Testis (tissue), 3 donors: ENCODE measurements around the gene ADK. TPM values are rescaled to one million over a fixed set of nuclear protein-coding genes. Genes with fewer than 3 reads are reported as not detected.

ENCODE experiments used
- DNase-seq: peaks from one replicate; pipeline ENCODE4 v3.0.0-alpha.2; 2019
- H3K27ac ChIP-seq, 2 donors: fragments of 200-600 bp; sonication (generic); one replicate each; pipeline ENCODE4 v1.5.1; 2019
- H3K27me3 ChIP-seq: fragments of 200-600 bp; sonication (generic); one replicate; pipeline ENCODE4 v1.5.1; 2019
- H3K36me3 ChIP-seq: fragments of 200-600 bp; sonication (generic); one replicate; pipeline ENCODE4 v1.5.1; 2017; ENCODE audit warnings: low read depth; ENCODE audit errors: missing control alignments
- H3K4me1 ChIP-seq: fragments of 200-600 bp; sonication (generic); one replicate; pipeline ENCODE4 v1.5.1; 2019
- H3K4me3 ChIP-seq, 2 donors: fragments of 200-600 bp; sonication (generic); one replicate each; pipeline ENCODE4 v1.5.1; 2017 to 2019
- H3K9me3 ChIP-seq: fragments of 200-600 bp; sonication (generic); one replicate; pipeline ENCODE4 v1.5.1; 2017
- POLR2A ChIP-seq: fragments of 450-650 bp; IDR thresholded peaks from one replicate; pipeline ENCODE4 v1.6.1; 2017; ENCODE audit warnings: antibody characterized with exemption, mild to moderate bottlenecking, moderate library complexity
- WGBS, 2 donors: methylation state at CpG; one replicate each; pipeline ENCODE4 v1.1.5; 2018; 5-methylcytosine and 5-hydroxymethylcytosine counted together
- intact Hi-C: fragments of 100-400 bp; cut with DNase I; formaldehyde crosslinking; loops from one replicate; pipeline ENCODE4 v1.15.1; 2023; ENCODE audit warnings: low total_unique reads
- polyA plus RNA-seq: library from polyadenylated mRNA; stranded (reverse); fragments of 350-450 nt; fragmentation: Illumina TruSeq; extraction: RNeasy Lipid Tissue Mini Kit (QIAGEN cat#74804); gene quantifications from one replicate; pipeline ENCODE4 v1.2.3, GENCODE V29; 2014; ENCODE audit warnings: low read depth, low replicate concordance; ENCODE audit not compliant: insufficient read depth
- total RNA-seq, 2 donors: library from RNA; depleted of rRNA; stranded (reverse); fragments of >200 nt; gene quantifications; one replicate each; pipeline ENCODE4 v1.2.3, GENCODE V29; 2016
- TF ChIP-seq, protein P1 (sequence below), 3 experiments: fragments of 450-650 bp in 2 of 3; fragments of 200-600 bp in 1 of 3; sonication (generic) in 1 of 3; IDR thresholded peaks; one replicate each; pipeline ENCODE4 v1.5.1; 2016 to 2019; ENCODE audit warnings: antibody characterized with exemption in 3 of 3, mild to moderate bottlenecking in 2 of 3, moderate library complexity in 1 of 3

Gene ADK
- total and polyA plus RNA-seq, 3 donors from 2014 or later = 23.3 to 61.8 (median 55.3) TPM

DNA sequence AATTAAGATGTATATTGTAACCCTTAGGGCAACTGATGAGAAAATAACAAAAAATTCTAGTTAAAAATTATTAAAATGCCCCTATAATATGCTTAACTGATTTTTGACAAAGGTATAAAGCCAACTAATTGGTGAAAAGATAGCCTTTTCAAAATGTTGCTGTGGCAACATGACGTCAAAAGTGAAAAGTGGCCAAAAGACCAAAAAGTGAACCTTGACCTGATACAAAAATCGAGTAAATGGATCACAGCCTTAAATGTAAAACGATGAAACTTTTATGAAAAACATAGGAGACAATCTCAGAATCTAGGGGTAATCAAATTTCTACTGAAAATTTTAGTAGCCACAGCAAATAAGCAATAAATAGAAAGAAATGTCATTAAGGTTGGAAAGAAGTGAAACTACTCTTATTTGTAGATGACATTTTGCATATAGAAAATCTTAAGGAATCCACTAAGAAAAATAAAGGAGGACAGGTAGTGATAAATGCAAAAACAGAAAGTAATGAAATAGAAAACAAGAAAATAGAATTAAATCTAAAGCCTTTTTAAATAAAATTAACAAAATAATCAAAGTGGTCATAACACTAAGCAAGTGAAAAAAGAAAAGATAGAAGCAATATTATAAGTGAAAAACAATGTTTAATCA, 285.6 kb downstream of the ADK start:
- TF ChIP-seq, protein P1, sequence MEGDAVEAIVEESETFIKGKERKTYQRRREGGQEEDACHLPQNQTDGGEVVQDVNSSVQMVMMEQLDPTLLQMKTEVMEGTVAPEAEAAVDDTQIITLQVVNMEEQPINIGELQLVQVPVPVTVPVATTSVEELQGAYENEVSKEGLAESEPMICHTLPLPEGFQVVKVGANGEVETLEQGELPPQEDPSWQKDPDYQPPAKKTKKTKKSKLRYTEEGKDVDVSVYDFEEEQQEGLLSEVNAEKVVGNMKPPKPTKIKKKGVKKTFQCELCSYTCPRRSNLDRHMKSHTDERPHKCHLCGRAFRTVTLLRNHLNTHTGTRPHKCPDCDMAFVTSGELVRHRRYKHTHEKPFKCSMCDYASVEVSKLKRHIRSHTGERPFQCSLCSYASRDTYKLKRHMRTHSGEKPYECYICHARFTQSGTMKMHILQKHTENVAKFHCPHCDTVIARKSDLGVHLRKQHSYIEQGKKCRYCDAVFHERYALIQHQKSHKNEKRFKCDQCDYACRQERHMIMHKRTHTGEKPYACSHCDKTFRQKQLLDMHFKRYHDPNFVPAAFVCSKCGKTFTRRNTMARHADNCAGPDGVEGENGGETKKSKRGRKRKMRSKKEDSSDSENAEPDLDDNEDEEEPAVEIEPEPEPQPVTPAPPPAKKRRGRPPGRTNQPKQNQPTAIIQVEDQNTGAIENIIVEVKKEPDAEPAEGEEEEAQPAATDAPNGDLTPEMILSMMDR (IDR thresholded peaks at IDR 0.05) = no peak
- TF ChIP-seq POLR2A = no peak
- no peak overlapping the region for H3K27ac ChIP-seq
- no peaks in the 10 kb centered on the region for H3K27me3 ChIP-seq
- no peak overlapping the region for H3K4me3 ChIP-seq
- H3K36me3 ChIP-seq = no peaks in the 10 kb centered on the region
- no peak for DNase-seq
- 85 to 94% methylated on average over 3 of the region's 3 CpGs for WGBS, 2 donors
- H3K4me1 ChIP-seq = no peaks in the 10 kb centered on the region
- H3K9me3 ChIP-seq = no peaks in the 10 kb centered on the region
- intact Hi-C loops = no loop called here

DNA sequence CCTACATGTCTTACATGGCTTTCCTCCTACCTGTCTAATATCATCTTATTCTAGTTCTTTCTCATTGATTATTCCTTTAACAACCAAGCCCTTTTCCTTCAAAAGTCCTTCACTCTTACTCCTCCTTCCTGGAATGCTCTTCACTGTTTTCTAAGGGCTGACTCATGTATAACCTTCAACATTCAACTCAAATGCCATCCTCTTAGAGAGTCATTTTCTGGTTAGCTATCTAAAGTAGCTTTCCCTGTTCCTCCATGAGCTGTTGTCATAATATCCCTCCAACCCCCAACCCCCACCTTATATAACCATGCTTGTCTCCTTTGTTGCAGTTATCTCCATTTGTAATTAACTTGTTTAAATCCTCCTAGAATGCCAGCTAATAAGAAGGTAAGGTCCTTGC, 286.8 kb downstream of the ADK start:
- H3K27me3 ChIP-seq = no peaks in the 10 kb centered on the region
- H3K9me3 ChIP-seq = no peaks in the 10 kb centered on the region
- intact Hi-C loops = no loop called here
- no peaks in the 10 kb centered on the region for H3K4me1 ChIP-seq
- TF ChIP-seq, protein P1 (IDR thresholded peaks at IDR 0.05) = no peak
- no peak for TF ChIP-seq POLR2A
- no peak for DNase-seq
- H3K27ac ChIP-seq = no peak overlapping the region
- no peak overlapping the region for H3K4me3 ChIP-seq
- no peaks in the 10 kb centered on the region for H3K36me3 ChIP-seq

DNA sequence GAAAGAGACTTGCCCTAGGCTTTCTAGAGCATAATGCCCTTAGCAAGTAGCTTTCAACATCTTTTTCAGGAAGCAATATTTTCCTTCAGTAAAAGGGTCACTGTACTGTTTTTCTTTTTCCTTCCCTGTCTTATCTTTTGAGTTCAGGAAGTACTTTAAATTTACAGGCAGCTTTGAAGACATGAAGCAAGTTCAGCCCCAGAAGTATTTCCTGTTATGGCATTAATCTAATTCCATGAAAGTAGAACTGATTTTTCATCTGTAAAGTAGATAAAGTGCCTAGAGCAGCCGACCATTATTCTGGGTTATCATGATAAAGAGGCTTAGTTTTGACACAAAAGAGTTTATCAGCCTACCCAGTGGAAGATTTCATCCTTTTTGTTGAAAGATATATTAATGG, 288.2 kb downstream of the ADK start:
- no peak for DNase-seq
- TF ChIP-seq, protein P1 (IDR thresholded peaks at IDR 0.05) = no peak
- TF ChIP-seq POLR2A = no peak
- WGBS, 2 donors = 41 to 52% methylated on average over 1 of the region's 1 CpG
- H3K27ac ChIP-seq = no peak overlapping the region
- no peak overlapping the region for H3K4me3 ChIP-seq
- H3K36me3 ChIP-seq = no peaks in the 10 kb centered on the region
- intact Hi-C loops = no loop called here
- H3K27me3 ChIP-seq = no peaks in the 10 kb centered on the region
- H3K9me3 ChIP-seq = no peaks in the 10 kb centered on the region
- no peaks in the 10 kb centered on the region for H3K4me1 ChIP-seq

DNA sequence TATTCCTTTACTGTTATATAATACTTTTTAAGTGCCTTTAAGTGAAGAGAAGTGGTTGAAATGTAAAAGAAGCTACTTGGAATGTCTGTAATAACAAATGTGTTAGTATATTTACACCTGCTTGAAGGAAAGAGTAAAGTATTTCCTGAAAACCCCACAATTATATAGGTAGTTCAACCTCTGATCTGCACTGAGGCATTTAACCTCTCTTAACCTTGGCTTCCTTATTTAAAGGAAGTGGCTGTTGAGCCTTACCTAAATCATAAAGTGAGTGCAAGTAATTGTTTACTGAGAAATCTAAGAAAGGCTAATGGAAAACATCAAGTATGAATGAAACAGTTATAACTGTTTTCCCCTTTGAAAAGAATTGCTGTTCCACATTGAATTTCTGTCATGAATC, 294.5 kb downstream of the ADK start:
- H3K9me3 ChIP-seq = no peaks in the 10 kb centered on the region
- H3K27ac ChIP-seq = no peak overlapping the region
- no peaks in the 10 kb centered on the region for H3K4me1 ChIP-seq
- no peaks in the 10 kb centered on the region for H3K36me3 ChIP-seq
- TF ChIP-seq, protein P1 (IDR thresholded peaks at IDR 0.05) = no peak
- no peak for TF ChIP-seq POLR2A
- H3K27me3 ChIP-seq = no peaks in the 10 kb centered on the region
- DNase-seq = no peak
- no peak overlapping the region for H3K4me3 ChIP-seq
- intact Hi-C loops = no loop called here

DNA sequence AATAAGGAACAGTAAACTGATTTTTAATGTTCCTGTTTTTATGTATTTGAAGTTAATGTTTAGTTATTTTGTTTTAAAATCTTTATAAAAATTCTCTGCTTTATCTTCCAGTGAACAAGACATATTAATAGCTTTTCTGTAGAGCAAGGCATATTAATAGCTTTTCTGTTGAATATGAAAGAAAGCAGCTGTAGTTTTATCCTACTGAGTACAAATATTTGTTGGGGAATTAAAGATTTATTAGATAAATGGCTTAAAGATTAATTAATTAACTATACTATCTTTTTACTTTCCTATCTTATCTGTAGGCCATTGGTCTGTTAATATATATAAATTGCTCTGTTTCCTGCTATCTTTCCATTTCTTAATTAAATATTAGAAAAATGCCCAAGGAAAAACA, 299.6 kb downstream of the ADK start:
- TF ChIP-seq POLR2A = no peak
- intact Hi-C loops = no loop called here
- H3K36me3 ChIP-seq = no peaks in the 10 kb centered on the region
- no peak for DNase-seq
- H3K4me1 ChIP-seq = no peaks in the 10 kb centered on the region
- no peak overlapping the region for H3K4me3 ChIP-seq
- H3K9me3 ChIP-seq = no peaks in the 10 kb centered on the region
- no peaks in the 10 kb centered on the region for H3K27me3 ChIP-seq
- H3K27ac ChIP-seq = no peak overlapping the region
